ENCODE data around the gene IL27RA.
"Not testable (repeated sequence)": the region's sequence is repeated elsewhere in the genome, so short reads cannot be mapped to it uniquely, and the experiment has no call there.

IL27RA gene

GRCh38 chr19:14030997-14031718, 404 bp upstream of the IL27RA start:
- no peak for DNase-seq (ENCODE audit: low spot score)

GRCh38 chr19:14033946-14034345, 2.4 kb downstream of the IL27RA start:
- no peak for DNase-seq (ENCODE audit: low spot score)

GRCh38 chr19:14035159-14035558, 3.6 kb downstream of the IL27RA start:
- DNase-seq (ENCODE audit: low spot score) = not testable (repeated sequence)

- DNase-seq (ENCODE audit: low spot score) = no peak
Measured at GRCh38 chr19:14035706-14036105, 4.1 kb downstream of the IL27RA start.

GRCh38 chr19:14039181-14039580, 7.6 kb downstream of the IL27RA start:
- DNase-seq (ENCODE audit: low spot score) = no peak

GRCh38 chr19:14042659-14043608, 11.4 kb downstream of the IL27RA start:
- DNase-seq (ENCODE audit: low spot score) = peak; percentile 57

- DNase-seq (ENCODE audit: low spot score) = not testable (repeated sequence)
Measured at GRCh38 chr19:14047866-14048265, 16.3 kb downstream of the IL27RA start.

- peak; percentile 79 for DNase-seq (ENCODE audit: low spot score)
Measured at GRCh38 chr19:14048443-14049153, 17.0 kb downstream of the IL27RA start.

GRCh38 chr19:14050512-14050911, 18.9 kb downstream of the IL27RA start:
- DNase-seq (ENCODE audit: low spot score) = no peak

GRCh38 chr19:14050961-14051360, 19.4 kb downstream of the IL27RA start:
- DNase-seq (ENCODE audit: low spot score) = not testable (repeated sequence)

- no peak for DNase-seq (ENCODE audit: low spot score)
Measured at GRCh38 chr19:14051980-14052379, 20.4 kb downstream of the IL27RA start.

- no peak for DNase-seq (ENCODE audit: low spot score)
Measured at GRCh38 chr19:14052470-14052869, 20.9 kb downstream of the IL27RA start.

GRCh38 chr19:14053032-14053431, 21.5 kb downstream of the IL27RA start:
- no peak for DNase-seq (ENCODE audit: low spot score)

GRCh38 chr19:14053500-14053899, 21.9 kb downstream of the IL27RA start:
- DNase-seq (ENCODE audit: low spot score) = no peak

GRCh38 chr19:14054099-14054498, 22.5 kb downstream of the IL27RA start:
- DNase-seq (ENCODE audit: low spot score) = no peak

GRCh38 chr19:14054721-14055120, 23.2 kb downstream of the IL27RA start:
- DNase-seq (ENCODE audit: low spot score) = no peak

GRCh38 chr19:14055396-14055795, 23.8 kb downstream of the IL27RA start:
- no peak for DNase-seq (ENCODE audit: low spot score)

GRCh38 chr19:14056069-14056666, 24.6 kb downstream of the IL27RA start:
- no peak for DNase-seq (ENCODE audit: low spot score)

GRCh38 chr19:14056741-14057356, 25.3 kb downstream of the IL27RA start:
- no peak for DNase-seq (ENCODE audit: low spot score)

- DNase-seq (ENCODE audit: low spot score) = no peak
Measured at GRCh38 chr19:14058182-14059092, 26.9 kb downstream of the IL27RA start.
